H1 (cell line): ENCODE measurements around the gene MRPL54. TPM values are rescaled to one million over a fixed set of nuclear protein-coding genes. Genes with fewer than 3 reads are reported as not detected.

Source experiments
- CHD7 ChIP-seq: fragments of 300-600 bp; sonication (generic); IDR thresholded peaks from 2 replicates; pipeline ENCODE4 v1.7.1; 2012; ENCODE audit warnings: low read length, moderate library complexity, mild to moderate bottlenecking, inconsistent platforms; ENCODE audit not compliant: insufficient replicate concordance
- polyA plus RNA-seq, 7 experiments: library from polyadenylated mRNA; depleted of rRNA in 3 of 7; stranded (reverse) in 5 of 7; unstranded in 2 of 7; fragments of >200 nt in 5 of 7; fragments of 200-250 nt in 2 of 7; gene quantifications; 1 replicate in 5 of 7; 2 replicates in 1 of 7; 4 replicates in 1 of 7; pipeline versions ENCODE4 v1.2.1 to v1.2.3, GENCODE V29; 2011 to 2013; ENCODE audit warnings: missing spikeins in 2 of 7, mixed read lengths in 2 of 7
- total RNA-seq: library from RNA; stranded (reverse); fragmentation: NEBNext Ultra II Directional; extraction: Animal tissue kit (Norgen Biotek cat#: 25700); gene quantifications from 2 replicates; pipeline ENCODE4 v1.2.1, GENCODE V29; 2021

MRPL54 gene
- total and polyA plus RNA-seq, 2 of the 8 experiments (the other 6 are each of a cell fraction or from before 2014, with no cell fraction given) = 63.8 to 72.8 TPM

- no peak for TF ChIP-seq CHD7
These were observed 18.4 kb downstream of the MRPL54 start (continued) for GRCh38 chr19:3780786-3781304.
